Cardiac septum (tissue), 1 donor: ENCODE measurements around the gene ELMO3. TPM values are rescaled to one million over a fixed set of nuclear protein-coding genes. Genes with fewer than 3 reads are reported as not detected.

ENCODE experiments used
- DNase-seq: peaks from one replicate; pipeline ENCODE4 v3.0.0-alpha.2; 2020; ENCODE audit warnings: low spot score
- intact Hi-C: fragments of 100-400 bp; cut with DNase I; formaldehyde crosslinking; loops from one replicate; pipeline ENCODE4 v1.14.0; 2022
- total RNA-seq: library from RNA; stranded (reverse); fragmentation: NEBNext Ultra II Directional; extraction: Animal tissue kit (Norgen Biotek cat#: 25700); gene quantifications from one replicate; pipeline ENCODE4 v1.2.1, GENCODE V29; 2021
- donor health status: DM: no; HTN: no; CAD: no.

The ELMO3 gene
- total RNA-seq, 1 donor from 2014 or later, result 0.92 TPM

DNA sequence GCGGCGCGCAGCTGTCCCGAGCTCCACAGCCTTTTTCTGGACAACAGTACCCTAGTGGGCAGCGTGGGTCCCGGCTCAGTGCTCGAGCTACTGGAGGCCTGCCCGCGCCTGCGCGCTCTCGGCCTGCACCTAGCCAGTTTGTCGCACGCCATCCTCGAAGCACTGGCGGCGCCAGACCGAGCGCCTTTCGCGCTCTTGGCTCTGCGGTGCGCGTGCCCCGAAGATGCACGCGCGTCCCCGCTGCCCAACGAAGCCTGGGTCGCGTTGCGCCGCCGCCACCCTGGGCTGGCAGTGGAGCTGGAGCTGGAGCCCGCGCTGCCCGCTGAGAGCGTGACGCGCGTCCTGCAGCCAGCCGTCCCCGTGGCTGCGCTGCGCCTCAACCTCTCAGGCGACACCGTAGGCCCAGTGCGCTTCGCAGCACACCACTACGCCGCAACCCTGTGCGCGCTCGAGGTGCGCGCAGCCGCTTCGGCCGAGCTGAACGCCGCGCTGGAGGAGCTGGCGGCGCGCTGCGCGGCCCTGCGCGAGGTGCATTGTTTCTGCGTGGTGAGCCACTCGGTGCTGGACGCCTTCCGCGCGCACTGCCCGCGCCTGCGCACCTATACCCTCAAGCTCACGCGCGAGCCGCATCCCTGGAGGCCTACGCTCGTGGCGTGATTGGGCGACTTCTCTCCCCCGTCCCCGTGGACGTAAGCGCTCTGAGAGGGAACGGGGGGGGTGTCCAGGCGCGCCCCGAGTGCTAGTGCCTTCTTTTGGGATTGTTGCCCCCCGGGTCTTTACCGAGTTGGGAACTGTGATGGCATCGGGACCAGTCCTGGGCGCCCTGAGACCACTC, 35.5 kb upstream of the ELMO3 start:
- intact Hi-C loops, result no loop called here
- DNase-seq, result no peak

DNA sequence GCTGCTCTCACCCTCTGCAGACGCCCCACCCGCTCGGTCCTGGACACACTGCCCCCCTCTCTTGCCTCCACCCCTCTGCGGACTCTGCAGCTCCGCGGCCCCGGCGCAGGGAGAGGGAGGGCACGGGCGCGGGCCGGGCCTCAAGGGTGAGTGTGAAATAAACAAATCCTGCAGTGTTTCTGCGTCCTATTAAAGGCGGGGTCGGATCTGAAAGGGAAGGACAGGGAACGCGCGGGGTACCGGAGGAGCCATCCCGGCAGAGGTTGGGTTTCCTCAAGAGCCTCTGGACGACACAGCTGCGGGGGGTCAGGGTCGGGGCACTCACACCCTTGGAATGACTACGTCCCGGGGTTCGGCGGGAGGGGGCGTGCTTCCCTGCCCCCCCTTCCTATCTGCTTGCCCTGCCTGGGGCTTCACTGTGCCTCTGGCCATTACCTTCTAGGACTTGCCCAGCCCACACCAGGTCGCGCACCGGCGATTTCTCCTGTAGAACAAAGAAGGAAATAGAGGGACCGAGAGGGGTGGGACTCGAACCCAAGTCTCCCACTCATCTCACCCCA, 34.9 kb upstream of the ELMO3 start:
- DNase-seq, result no peak
- intact Hi-C loops, result no loop called here

DNA sequence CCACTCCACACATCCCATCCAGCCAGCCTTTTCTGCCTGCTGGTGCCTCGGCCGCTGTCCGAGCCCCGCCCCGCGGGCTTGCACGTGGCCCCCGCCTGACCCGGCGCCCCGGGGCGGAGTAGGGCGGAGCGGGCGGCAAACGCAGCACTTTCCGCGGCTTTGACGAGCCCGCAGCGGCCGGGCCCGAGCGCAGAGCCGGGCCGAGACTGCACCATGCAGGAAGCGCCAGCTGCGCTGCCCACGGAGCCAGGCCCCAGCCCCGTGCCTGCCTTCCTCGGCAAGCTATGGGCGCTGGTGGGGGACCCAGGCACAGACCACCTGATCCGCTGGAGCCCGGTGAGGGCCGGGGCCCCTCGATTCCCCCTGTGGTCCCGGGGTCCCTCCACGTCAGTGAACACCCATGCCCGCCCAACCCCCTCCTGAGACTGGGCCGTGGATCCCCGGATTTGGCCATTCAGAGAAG, 34.3 kb upstream of the ELMO3 start, which contains the start of gene HSF4:
TSS of gene HSF4 (plus strand) at position 147 of the 463 bp plus-strand sequence. CDS start at position 214, 67 bp downstream.
- DNase-seq, result no peak
- intact Hi-C loops, result no loop called here

DNA sequence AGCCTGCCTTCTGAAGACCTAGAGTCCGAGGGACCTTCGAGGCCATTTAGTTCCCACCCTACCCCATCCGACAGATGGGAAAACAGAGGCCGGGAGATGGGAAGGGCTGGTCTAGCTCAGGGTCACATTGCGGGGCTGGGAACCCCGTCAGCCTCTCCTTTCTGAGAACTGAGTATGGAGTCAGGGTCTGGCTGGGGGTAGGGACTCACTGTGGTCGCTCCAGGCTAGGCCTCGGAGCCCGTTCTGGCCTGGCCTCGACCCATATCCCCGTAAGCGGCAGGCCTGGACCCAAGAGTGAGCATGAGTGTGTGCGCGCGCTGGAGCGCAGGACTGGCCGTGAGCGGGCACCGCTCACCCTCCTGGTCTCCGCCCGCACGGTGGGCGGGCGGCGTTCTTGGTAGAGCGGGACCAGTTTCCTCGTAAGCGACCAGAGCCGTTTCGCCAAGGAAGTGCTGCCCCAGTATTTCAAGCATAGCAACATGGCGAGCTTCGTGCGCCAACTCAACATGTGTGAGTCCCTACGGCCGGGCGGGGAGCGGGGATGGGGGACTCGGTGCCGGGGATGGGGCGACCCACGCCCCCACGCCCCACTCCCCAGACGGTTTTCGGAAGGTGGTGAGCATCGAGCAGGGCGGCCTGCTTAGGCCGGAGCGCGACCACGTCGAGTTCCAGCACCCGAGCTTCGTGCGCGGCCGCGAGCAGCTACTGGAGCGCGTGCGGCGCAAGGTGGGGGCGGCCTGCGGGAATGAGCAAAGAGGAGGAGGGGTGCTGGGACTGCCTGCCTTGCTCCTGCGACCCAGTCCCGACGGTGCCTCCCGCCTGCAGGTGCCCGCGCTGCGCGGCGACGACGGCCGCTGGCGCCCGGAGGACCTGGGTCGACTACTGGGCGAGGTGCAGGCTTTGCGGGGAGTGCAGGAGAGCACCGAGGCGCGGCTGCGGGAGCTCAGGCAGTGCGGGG, 33.5 kb upstream of the ELMO3 start:
- intact Hi-C loops, result no loop called here
- no peak for DNase-seq

DNA sequence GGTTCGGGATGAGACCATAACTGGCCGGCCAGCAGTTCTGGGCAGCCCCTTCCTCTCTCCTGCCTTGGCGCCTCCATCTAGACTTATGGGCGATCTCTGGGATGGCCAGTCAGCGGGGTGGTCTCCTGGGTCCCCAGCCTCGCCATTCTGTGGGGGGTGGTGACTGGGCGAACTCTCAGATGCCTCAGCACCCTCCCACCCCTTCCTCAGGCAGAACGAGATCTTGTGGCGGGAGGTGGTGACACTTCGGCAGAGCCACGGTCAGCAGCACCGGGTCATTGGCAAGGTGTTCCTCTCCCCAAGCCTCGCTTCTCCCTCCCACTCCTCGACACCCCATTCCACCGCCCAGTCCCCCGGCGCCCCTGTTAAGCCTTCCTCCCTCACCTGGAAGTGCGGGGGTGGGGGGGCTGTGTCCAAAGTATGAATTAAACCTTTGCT, 32.8 kb upstream of the ELMO3 start:
- DNase-seq, result no peak
- intact Hi-C loops, result no loop called here

DNA sequence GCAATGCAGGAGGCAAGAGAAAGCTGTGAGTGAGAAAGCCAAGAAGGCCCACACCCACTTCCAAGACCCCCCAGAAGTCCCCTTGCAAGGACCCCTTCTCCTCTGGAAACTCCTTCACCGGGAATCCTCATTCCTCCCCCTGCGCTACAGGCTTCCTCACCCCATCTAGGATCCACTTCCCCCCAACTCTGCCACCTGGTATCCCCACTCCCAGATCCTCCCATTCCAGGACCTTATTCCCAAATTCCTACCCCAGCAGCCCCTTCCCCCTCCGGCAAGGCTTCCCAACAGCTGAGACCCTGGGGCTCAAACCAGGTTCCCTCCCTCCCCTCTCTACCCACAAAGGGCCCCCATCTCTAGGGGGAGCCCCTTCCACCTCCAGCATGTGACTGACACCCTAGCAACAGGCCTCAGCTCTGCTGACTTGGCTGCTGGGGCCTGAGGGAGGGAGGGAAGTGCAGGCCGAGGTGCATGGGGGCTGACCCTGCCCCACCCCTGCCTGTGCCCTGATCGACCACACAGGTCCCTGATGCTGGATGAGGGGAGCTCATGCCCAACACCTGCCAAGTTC, 32.2 kb upstream of the ELMO3 start:
- no peak for DNase-seq
- intact Hi-C loops, result no loop called here

DNA sequence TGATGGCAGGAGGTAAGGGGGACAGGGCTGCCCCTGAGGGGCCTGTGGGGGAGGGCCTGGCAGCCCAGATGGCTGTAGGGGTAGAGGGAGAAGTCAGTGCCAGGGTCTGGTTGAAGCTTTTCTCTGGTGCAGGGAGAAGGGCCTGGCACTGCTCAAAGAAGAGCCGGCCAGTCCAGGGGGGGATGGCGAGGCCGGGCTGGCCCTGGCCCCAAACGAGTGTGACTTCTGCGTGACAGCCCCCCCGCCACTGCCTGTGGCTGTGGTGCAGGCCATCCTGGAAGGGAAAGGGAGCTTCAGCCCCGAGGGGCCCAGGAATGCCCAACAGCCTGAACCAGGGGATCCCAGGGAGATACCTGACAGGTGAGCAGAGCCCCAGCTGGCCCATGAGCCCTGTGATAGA, 31.3 kb upstream of the ELMO3 start:
- intact Hi-C loops, result no loop called here
- DNase-seq, result peak; percentile 51

DNA sequence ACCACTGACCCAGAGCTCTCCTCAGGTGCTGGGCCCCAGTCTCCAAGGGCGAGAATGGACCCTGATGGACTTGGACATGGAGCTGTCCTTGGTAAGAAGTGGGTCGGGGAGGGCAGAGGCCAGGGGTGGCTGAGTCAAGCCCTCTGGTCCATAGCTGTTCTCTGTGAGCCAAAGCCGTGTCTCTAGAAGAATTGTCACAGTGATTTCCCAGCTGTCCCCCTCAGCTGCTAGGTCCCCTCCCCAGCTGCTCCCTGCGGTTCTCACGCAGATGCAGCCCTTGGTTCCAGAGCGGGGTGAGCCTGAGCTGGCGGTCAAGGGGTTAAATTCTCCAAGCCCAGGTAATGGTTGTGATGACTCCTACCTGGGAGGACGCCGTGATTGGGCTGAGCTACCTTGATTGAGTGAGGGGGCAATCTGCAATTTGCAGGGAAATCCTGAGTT, 29.9 kb upstream of the ELMO3 start:
- intact Hi-C loops, result no loop called here
- DNase-seq, result peak; percentile 64

DNA sequence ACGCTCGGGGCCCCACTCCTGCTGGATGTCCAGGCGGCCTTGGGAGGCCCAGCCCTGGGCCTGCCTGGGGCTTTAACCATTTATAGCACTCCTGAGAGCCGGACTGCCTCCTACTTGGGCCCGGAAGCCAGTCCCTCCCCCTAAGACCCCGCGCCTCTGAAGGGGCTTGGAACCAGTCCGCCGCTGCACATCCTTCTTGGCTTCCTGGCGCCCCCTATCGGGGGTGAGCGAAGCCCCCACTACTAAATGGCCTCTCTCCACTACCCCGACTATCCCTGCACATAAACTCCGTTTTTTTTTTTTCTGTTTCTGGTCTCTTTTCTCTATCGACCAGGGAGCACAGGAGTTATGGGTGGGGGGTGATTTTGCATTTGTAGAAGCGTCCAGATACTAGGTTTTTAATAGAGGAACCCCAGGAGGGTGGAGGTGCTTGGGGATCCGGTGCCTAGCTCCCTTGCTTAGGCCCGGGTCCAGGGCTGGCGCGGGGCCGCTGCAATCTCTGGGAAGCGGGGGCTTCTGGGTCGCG, 29.2 kb upstream of the ELMO3 start:
- peak; percentile 77 for DNase-seq
- intact Hi-C loops, result no loop called here

DNA sequence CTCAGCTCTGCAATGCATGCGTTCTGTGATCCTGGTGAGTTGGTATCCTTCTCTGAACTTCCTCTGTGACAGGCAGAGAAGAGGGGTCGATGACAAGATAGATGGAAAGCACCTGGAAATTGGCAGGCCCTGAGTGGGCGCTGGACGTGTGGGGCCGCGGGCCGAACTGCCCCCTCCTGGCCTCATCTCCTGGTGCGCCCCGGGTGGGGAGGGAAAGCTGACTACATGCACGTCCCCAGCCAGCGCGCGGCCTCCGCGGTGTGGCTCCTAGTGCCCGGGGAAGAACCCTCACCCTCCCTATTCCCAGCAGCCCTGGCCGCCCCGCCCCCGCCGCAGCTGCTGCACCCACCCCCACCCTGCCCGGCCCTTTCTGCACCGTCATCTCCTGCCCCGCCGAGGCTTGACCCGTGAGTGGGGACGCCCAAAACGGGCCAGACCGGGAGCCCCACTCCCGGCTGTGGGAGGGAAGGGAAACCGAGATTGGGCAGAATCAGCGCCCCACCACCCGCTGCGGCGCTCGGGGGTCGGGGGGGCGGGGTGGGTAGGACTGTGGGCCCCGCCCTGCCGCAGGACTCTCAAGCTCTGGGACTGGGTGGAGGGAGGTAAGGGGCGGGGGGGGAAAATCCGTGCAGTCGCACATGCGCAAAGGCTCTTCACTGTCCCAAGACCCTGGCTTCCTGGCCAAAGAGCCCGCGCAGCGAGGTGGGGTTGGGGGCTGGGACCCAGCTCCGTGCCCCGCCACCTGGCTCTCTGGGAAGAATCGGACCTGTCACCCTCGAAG, 28.6 kb upstream of the ELMO3 start, which contains the start of gene NOL3:
TSS of gene NOL3 (plus strand) at position 371 of the 781 bp plus-strand sequence.
- intact Hi-C loops, result no loop called here

DNA sequence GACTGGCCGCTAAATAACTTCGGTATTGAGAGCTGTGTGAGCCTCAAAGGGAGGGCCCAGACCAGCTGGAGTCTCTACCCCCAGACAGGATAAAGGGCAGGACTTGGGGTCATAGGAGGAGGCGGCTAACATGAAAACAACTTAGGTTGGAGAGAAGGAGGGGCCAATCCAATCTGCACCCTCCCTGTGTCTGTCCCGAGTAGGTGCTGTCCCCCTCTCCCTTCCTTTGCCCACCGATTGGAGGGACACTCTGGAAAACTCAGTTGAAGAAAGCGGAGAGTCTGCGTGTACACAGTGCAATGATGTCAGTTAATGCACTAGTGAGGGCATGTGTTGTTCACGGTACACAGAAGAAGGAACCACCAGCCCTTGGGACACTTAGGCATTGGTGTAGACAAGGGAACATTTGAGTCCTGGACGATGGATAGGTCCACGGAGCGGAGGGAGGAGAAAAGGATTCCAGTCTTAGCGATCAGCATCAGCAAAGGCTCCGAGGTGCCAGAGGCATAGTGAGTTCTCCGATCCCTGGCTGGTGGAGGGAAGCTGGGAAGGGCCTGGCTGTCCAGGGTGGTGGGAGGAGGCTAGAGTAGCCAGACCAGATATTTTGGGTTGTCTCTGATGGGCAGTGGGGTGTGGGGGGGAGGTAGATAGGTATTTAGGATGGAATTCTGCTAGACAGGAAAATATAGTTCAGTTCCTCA, 27.8 kb upstream of the ELMO3 start:
- intact Hi-C loops, result no loop called here
- DNase-seq, result no peak

More for the DNA sequence above, 28.6 kb upstream of the ELMO3 start, which contains the start of gene NOL3:
- peak; percentile 92 for DNase-seq

DNA sequence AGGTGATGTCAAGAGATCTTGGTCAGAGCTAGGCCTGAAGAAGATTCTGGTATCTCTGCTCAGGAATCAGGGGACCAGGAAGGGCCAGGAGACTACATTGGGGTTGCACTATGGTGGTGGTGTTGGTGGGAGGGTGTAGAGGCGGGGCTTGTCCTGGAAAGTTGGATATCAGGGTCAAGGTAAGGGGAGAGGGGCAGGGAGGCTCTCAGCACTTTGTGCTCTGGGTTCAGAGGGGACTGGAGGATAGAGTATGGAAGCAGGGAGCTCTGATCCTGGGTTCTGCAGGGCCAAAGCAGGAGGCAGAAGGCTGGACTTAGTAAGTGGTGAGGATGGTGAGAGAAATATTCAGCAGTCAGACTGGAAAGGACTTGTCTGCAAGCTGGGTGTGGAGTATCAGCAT, 25.6 kb upstream of the ELMO3 start:
- DNase-seq, result no peak
- intact Hi-C loops, result no loop called here

DNA sequence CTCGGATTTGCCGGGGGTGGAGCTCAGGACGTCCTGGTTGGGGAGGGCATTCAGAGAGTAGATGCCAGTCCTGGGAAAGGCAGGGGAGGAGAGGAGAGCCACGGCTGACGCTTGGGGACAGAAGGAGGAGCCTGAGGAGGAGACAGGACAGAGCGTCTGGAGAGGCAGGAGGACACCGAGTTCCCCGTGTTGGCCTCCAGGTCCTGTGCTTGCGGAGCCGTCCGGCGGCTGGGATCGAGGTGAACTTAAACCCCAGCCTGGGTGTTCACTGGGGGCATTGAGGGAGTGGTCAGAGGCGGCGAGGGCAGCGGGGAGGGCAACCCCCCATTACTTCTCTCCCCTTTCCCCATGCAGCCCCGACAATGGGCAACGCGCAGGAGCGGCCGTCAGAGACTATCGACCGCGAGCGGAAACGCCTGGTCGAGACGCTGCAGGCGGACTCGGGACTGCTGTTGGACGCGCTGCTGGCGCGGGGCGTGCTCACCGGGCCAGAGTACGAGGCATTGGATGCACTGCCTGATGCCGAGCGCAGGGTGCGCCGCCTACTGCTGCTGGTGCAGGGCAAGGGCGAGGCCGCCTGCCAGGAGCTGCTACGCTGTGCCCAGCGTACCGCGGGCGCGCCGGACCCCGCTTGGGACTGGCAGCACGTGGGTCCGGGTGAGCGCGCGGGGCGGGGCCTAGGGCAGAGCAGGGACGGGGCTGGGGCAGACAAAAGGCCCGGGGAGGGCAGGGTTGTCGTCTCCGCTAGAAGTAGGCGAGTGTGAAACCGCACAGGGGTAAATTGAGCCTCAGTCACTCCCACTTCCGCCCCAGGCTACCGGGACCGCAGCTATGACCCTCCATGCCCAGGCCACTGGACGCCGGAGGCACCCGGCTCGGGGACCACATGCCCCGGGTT, 24.9 kb upstream of the ELMO3 start:
- DNase-seq, result peak; percentile 92
- intact Hi-C loops, result no loop called here

DNA sequence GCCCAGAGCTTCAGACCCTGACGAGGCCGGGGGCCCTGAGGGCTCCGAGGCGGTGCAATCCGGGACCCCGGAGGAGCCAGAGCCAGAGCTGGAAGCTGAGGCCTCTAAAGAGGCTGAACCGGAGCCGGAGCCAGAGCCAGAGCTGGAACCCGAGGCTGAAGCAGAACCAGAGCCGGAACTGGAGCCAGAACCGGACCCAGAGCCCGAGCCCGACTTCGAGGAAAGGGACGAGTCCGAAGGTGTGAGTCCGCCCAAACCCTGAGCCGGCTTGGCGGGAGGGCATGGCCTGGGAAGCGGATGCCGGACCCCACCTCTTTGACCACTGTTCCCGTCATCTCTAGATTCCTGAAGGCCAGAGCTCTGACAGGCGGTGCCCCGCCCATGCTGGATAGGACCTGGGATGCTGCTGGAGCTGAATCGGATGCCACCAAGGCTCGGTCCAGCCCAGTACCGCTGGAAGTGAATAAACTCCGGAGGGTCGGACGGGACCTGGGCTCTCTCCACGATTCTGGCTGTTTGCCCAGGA, 24.2 kb upstream of the ELMO3 start:
- no peak for DNase-seq
- intact Hi-C loops, result no loop called here

DNA sequence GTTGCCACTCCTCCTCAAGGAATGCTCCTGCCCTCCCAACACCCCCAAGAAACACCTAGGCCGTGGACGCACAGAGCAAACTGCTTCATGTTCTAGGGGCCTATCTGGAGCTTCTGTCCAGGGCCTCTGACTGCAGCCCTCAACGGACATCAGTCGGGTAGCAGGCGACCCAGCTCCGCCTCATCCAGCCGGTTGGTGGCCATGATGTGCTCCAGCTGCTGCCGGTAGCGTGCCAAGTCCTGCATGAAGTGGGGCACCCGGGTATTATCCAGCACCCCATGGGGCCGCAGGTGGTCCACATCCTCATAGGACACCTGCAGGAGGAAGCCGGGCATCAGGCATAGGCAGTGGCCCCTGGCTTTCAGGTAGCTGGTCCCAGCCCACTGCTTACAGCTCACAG, 22.3 kb upstream of the ELMO3 start:
- intact Hi-C loops, result no loop called here
- no peak for DNase-seq
